ENCODE measurements around the gene RAB41.
"Not testable (repeated sequence)": the region's sequence is repeated elsewhere in the genome, so short reads cannot be mapped to it uniquely, and the experiment has no call there.

The RAB41 gene

DNA sequence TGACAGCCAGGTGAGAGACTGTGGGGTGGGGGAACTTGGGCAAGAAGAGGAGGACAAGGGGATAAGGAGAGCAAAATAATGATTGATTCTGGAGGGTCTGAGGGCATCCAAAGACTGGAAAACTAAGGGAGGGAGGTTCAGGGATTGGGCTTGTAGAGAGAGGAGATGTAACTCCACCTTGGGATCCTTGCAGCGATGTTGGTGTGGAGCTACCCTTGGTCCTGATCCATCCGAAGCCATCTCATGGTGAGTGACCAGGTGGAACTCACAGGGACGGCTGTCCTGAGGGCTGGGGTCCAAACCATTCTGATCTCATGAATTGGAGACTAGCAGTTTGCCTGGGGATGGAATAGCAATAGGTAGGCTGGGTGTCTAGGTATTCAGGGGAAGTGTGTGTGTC is 1.4 kb upstream of the RAB41 start:
- no peak overlapping the region for H3K4me3 ChIP-seq
- H3K27ac ChIP-seq: no peak overlapping the region
- peaks cover 0 to 28% (median under 1%) of the 10 kb centered on the region in 11 experiments; a peak in 6 of 22 replicates for H3K36me3 ChIP-seq
- peaks cover 40 to 99% (median 84%) of the 10 kb centered on the region in 11 experiments for H3K27me3 ChIP-seq
- no peak overlapping the region for H3K4me2 ChIP-seq
- peaks cover 0 to 2% (median 0%) of the 10 kb centered on the region in 11 experiments; a peak in 1 of 22 replicates for H4K20me1 ChIP-seq
- H3K9me3 ChIP-seq (replicated peaks in 1 of 11): peaks cover 0 to 13% (median 0%) of the 10 kb centered on the region in 11 experiments; a peak in 4 of 22 replicates
- TF ChIP-seq Cebpa-rat (IDR thresholded peaks at IDR 0.05): no peak
- no peaks in the 10 kb centered on the region for H3K4me1 ChIP-seq
- no peak overlapping the region for H3K9ac ChIP-seq

DNA sequence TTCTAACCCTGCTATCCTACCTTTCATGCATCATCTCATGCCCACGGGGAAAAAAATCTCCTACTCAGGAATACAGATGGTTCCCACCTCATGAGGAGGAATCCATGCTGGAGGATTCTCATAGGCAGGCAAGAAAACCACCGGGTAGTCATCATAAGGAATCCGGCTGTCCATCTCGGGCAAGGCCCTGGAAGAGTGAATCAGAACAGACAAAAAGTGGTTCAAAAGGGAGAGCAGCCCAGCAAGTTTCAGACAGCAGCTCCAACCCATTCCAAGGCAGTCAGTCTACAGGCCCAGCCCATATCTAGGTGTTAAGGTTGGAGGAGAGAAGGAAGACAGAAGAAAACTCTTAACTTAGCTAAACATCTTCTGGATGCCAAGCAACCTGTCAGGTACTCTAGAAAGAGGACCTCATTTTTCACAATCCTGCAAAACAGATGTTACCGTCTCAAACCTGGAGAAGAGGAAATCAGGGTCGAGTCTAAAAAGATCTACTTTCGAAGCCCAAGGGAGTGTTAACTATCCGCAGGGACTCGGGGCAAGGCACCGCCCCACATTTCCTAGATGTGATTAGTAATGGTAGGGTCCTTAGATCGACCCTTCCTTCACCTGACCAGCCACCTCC is 7.3 kb downstream of the RAB41 start:
- Histone ChIP-seq H3K4me1 (peaks cover 0 to 28% (median 19%) of the 10 kb centered on the region in 10 experiments; a peak in 14 of 20 replicates), H4K20me1 (no peaks in the 10 kb centered on the region; a peak in 2 of 22 replicates), H3K4me3 (peak overlapping the region; percentile 61 to 78 (median 72)), H3K9me3 (replicated peaks in 1 of 11) (no peaks in the 10 kb centered on the region), H3K9ac (peak overlapping the region; percentile 71 to 85 (median 82)), H3K36me3 (peaks cover 0 to 47% (median 20%) of the 10 kb centered on the region in 11 experiments; a peak in 19 of 22 replicates), H3K27me3 (peaks cover 78 to 98% (median 94%) of the 10 kb centered on the region in 11 experiments), H3K4me2 (peak overlapping the region; percentile 61 to 79 (median 69)), H3K27ac (peak overlapping the region in 10 of 11 experiments; percentile 59 to 85 (median 76); a peak in 19 of 22 replicates)
- TF ChIP-seq Cebpa-rat (IDR thresholded peaks at IDR 0.05): no peak

DNA sequence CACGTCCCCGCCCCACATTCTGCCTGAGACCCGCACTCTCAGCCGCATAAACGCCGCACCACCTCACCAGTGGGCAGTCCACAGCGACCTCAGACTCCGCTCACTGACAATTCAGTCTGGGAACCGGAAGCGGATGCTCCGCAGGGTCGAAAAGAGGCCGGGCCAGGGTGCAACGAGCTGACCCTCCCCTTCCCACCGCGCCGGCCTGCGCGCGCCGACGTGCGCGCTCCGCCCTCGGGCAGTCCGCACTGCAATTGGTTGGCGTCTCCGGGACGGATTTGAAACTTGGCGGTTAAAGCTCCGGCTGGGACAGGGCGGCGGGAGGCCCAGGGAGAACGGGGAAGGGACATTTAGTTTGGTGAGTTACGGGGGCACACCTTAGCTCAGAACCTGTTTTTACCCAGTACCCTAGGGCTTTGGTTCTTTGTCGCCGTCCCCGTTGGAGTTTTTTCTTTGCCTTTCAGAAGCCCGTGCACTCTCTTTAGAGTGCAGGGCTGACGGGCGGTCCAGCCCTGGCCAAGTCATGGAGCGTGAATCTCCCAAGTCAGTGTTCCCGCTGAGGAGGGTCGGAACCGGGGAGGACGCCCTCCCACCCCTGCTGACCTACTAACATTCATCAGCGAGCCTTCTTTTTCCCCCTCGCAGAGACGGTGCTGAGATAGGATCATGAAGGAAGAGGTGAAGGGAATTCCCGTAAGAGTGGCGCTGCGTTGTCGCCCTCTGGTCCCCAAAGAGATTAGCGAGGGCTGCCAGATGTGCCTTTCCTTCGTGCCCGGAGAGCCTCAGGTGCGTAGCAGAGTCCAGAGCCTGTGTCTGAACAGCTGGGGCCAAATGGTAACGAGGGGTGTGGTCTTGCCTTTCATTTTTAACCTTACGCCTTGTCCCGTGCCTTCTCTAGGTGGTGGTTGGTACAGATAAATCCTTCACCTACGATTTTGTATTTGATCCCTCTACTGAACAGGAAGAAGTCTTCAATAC is 8.1 kb downstream of the RAB41 start, which contains the start of the genes KIF4A and PDZD11:
KIF4A (plus strand) TSS at position 312 of the 978 bp plus-strand sequence; CDS start at position 667, 355 bp downstream.
PDZD11 (minus strand) TSS at position 135 of the 978 bp plus-strand sequence. CDS start 586 bp downstream, outside the sequence.
- H3K4me1 ChIP-seq: peaks cover 0 to 28% (median 19%) of the 10 kb centered on the region in 10 experiments; a peak in 14 of 20 replicates
- no peaks in the 10 kb centered on the region for H3K9me3 ChIP-seq (replicated peaks in 1 of 11)
- peak within 1 kb of the TSS; percentile 71 to 85 (median 82) for H3K9ac ChIP-seq
- peak within 1 kb of the TSS; percentile 61 to 79 (median 70) for H3K4me2 ChIP-seq
- peaks cover 0 to 4% (median 0%) of the 10 kb centered on the region in 11 experiments; a peak in 3 of 22 replicates for H4K20me1 ChIP-seq
- TF ChIP-seq Cebpa-rat (IDR thresholded peaks at IDR 0.05): no peak
- H3K27me3 ChIP-seq: peaks cover 71 to 98% (median 93%) of the 10 kb centered on the region in 11 experiments
- H3K4me3 ChIP-seq: peak within 1 kb of the TSS; percentile 61 to 78 (median 72)
- H3K27ac ChIP-seq: peak within 1 kb of the TSS in 10 of 11 experiments; percentile 59 to 85 (median 78); a peak in 20 of 22 replicates
- peaks cover 4 to 55% (median 21%) of the 10 kb centered on the region in 11 experiments; a peak in 20 of 22 replicates for H3K36me3 ChIP-seq

DNA sequence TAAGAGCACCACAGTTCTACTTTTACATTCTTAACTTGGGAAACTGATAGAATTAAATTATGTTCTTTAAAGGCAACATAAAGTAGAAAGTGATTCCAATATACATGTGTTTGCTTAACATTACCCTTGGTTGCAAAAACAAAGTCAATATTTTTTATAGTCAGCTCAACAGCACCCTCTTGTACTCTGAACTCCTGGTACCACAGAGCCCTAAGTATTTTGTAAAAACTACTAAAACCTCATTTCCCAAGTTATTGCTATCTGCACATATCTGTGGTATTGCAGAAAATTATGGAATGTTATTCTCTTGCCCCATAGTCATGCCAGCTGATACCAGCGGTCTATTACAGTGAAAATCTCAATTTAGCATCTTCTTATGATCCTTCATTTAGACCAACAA is 10.8 kb downstream of the RAB41 start:
- H4K20me1 ChIP-seq: peaks cover 0 to 4% (median 0%) of the 10 kb centered on the region in 11 experiments; a peak in 4 of 22 replicates
- H3K9me3 ChIP-seq (replicated peaks in 1 of 11): no peaks in the 10 kb centered on the region
- H3K4me3 ChIP-seq: no peak overlapping the region
- TF ChIP-seq Cebpa-rat (IDR thresholded peaks at IDR 0.05): no peak
- H3K4me1 ChIP-seq: peaks cover 0 to 28% (median 19%) of the 10 kb centered on the region in 10 experiments; a peak in 14 of 20 replicates
- H3K36me3 ChIP-seq: peaks cover 0 to 45% (median 6%) of the 10 kb centered on the region in 11 experiments; a peak in 12 of 22 replicates
- no peak overlapping the region for H3K27ac ChIP-seq
- no peak overlapping the region for H3K9ac ChIP-seq
- H3K27me3 ChIP-seq: peaks cover 54 to 97% (median 86%) of the 10 kb centered on the region in 11 experiments
- H3K4me2 ChIP-seq: peak overlapping the region in 4 of 11 experiments; percentile 31 to 63 (median 57); a peak in 5 of 22 replicates

DNA sequence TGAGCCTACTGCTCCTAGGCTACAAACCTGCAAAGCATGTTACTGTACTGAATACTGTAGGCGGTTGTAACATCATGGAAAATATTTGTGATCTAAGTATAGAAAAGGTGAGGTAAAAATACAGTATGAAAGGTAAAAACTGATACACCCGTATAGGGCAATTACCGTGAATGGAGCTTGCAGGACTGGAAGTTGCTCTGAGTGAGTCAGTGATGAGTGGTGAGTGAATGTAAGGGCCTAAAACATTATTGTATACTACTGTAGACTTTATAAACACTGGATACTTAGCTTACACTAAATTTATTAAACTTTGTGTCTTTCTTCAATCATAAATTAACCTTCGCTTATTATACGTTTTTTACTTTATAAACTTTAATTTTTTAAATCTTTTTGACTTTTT is 11.6 kb downstream of the RAB41 start:
- no peak for TF ChIP-seq Cebpa-rat (IDR thresholded peaks at IDR 0.05)
- no peak overlapping the region for H3K4me3 ChIP-seq
- peaks cover 57 to 97% (median 86%) of the 10 kb centered on the region in 11 experiments for H3K27me3 ChIP-seq
- peaks cover 0 to 9% (median 0%) of the 10 kb centered on the region in 11 experiments; a peak in 4 of 22 replicates for H4K20me1 ChIP-seq
- H3K36me3 ChIP-seq: peaks cover 0 to 49% (median 8%) of the 10 kb centered on the region in 11 experiments; a peak in 10 of 22 replicates
- H3K9ac ChIP-seq: no peak overlapping the region
- peaks cover 0 to 28% (median 19%) of the 10 kb centered on the region in 10 experiments; a peak in 14 of 20 replicates for H3K4me1 ChIP-seq
- H3K4me2 ChIP-seq: no peak overlapping the region
- H3K27ac ChIP-seq: no peak overlapping the region
- no peaks in the 10 kb centered on the region for H3K9me3 ChIP-seq (replicated peaks in 1 of 11)

DNA sequence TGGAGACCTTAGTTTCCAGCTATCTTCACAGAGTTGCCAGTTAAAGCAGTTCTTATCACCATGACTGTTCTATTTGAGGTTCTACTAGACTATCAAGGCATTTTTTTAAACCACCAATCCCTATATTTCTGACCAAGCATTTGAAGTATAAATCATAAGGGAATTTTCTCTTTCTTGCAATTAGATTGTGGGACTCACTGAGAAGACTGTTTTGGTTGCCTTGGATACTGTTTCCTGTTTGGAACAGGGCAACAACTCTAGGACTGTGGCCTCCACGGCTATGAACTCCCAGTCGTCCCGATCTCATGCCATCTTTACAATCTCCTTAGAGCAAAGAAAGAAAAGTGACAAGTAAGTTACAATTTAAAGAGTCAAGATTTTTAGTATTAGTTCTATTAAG is 19.7 kb downstream of the RAB41 start:
- no peak overlapping the region for H3K27ac ChIP-seq
- H3K9ac ChIP-seq: no peak overlapping the region
- TF ChIP-seq Cebpa-rat (IDR thresholded peaks at IDR 0.05): no peak
- peaks cover 0 to 5% (median 0%) of the 10 kb centered on the region in 11 experiments; a peak in 3 of 22 replicates for H4K20me1 ChIP-seq
- no peak overlapping the region for H3K4me3 ChIP-seq
- H3K4me1 ChIP-seq: no peaks in the 10 kb centered on the region
- no peaks in the 10 kb centered on the region for H3K9me3 ChIP-seq (replicated peaks in 1 of 11)
- H3K4me2 ChIP-seq: no peak overlapping the region
- peaks cover 59 to 80% (median 74%) of the 10 kb centered on the region in 11 experiments for H3K27me3 ChIP-seq
- H3K36me3 ChIP-seq: peaks cover 0 to 79% (median 56%) of the 10 kb centered on the region in 11 experiments; a peak in 17 of 22 replicates

DNA sequence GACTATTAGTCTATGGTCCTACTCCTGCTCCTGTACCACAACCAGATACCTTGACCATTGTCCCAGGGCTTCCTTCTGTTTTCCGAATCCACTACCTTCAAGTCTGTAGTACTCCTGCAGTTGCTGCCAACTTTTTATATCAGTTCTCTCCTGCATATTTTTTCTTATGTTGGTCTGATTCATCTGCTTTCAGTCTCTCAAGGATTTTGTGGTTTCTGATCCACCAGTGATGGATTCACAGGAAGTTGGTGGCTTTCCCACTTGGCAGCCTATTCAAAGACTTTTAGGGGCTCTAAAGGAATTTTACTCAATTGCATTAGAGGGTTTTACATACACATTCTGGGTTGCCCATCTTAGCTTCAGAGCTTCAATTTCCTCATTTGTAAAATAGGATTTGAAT is 31.5 kb downstream of the RAB41 start:
- H3K9ac ChIP-seq: no peak overlapping the region
- H3K4me3 ChIP-seq: no peak overlapping the region
- peaks cover 0 to 14% (median 7%) of the 10 kb centered on the region in 11 experiments; a peak in 8 of 22 replicates for H3K9me3 ChIP-seq (replicated peaks in 1 of 11)
- peaks cover 31 to 72% (median 46%) of the 10 kb centered on the region in 11 experiments for H3K27me3 ChIP-seq
- no peak for TF ChIP-seq Cebpa-rat (IDR thresholded peaks at IDR 0.05)
- H3K4me2 ChIP-seq: peak overlapping the region in 2 of 11 experiments; percentile 18 to 21; a peak in 1 of 22 replicates
- peaks cover 0 to 7% (median 0%) of the 10 kb centered on the region in 10 experiments; a peak in 2 of 20 replicates for H3K4me1 ChIP-seq
- no peak overlapping the region for H3K27ac ChIP-seq
- H4K20me1 ChIP-seq: peaks cover 0 to 6% (median 0%) of the 10 kb centered on the region in 11 experiments; a peak in 4 of 22 replicates
- H3K36me3 ChIP-seq: peaks cover 0 to 41% (median 18%) of the 10 kb centered on the region in 11 experiments; a peak in 15 of 22 replicates

DNA sequence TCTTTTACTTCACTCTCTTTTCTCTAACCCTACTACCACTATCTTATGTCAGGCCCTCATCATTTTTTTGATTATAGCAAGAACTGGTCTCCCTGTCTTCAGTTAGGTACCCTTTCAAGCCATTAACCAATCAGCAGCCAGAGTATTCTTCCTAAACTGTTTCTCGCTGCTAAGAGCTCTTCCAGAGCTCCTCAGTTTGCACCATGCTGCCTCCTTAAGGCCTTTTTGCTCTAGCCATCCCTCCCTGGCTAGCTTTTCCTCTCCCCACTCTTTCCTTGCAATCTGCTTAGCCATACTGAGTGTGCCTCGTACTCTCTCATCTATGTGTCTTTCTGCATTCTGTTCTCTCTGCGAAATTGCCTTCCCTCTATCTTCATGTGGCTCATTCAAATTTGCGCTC is 40.8 kb downstream of the RAB41 start:
- H3K4me1 ChIP-seq: no peaks in the 10 kb centered on the region
- no peaks in the 10 kb centered on the region for H3K9me3 ChIP-seq (replicated peaks in 1 of 11)
- peaks cover 0 to 28% (median 4%) of the 10 kb centered on the region in 11 experiments; a peak in 4 of 22 replicates for H3K36me3 ChIP-seq
- H3K9ac ChIP-seq: no peak overlapping the region
- H3K4me3 ChIP-seq: no peak overlapping the region
- H4K20me1 ChIP-seq: peaks cover 0 to 5% (median 0%) of the 10 kb centered on the region in 11 experiments; a peak in 2 of 22 replicates
- H3K4me2 ChIP-seq: no peak overlapping the region
- H3K27ac ChIP-seq: no peak overlapping the region
- peaks cover 45 to 81% (median 67%) of the 10 kb centered on the region in 11 experiments for H3K27me3 ChIP-seq
- TF ChIP-seq Cebpa-rat (IDR thresholded peaks at IDR 0.05): no peak

DNA sequence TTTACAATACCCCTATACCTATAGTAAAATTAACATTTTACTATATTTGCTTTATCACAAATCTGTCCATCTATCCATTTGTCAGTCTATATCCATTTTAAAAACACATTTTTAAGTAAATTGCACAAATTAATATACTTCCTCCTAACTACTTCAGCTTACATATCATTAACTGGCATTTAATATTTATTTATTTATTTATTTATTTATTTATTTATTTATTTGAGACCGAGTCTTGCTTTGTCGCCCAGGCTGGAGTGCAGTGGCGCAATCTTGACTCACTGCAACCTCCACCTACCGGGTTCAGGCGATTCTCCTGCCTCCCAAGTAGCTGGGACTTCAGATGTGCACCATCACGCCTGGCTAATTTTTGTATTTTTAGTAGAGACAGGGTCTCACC is 41.7 kb downstream of the RAB41 start:
- not testable (repeated sequence) for H3K27ac ChIP-seq; H3K4me3 ChIP-seq; H3K4me1 ChIP-seq; H3K9me3 ChIP-seq (replicated peaks in 1 of 11); H3K9ac ChIP-seq; H4K20me1 ChIP-seq; H3K4me2 ChIP-seq
- H3K36me3 ChIP-seq: peaks cover 0 to 31% (median 4%) of the 10 kb centered on the region in 11 experiments; a peak in 6 of 22 replicates
- peaks cover 54 to 89% (median 75%) of the 10 kb centered on the region in 11 experiments for H3K27me3 ChIP-seq
